Measurements from ENCODE around the gene TBC1D9.
A peak's percentile ranks its signal among the peaks of the same experiment; 100 is the strongest.

TBC1D9 gene

DNA sequence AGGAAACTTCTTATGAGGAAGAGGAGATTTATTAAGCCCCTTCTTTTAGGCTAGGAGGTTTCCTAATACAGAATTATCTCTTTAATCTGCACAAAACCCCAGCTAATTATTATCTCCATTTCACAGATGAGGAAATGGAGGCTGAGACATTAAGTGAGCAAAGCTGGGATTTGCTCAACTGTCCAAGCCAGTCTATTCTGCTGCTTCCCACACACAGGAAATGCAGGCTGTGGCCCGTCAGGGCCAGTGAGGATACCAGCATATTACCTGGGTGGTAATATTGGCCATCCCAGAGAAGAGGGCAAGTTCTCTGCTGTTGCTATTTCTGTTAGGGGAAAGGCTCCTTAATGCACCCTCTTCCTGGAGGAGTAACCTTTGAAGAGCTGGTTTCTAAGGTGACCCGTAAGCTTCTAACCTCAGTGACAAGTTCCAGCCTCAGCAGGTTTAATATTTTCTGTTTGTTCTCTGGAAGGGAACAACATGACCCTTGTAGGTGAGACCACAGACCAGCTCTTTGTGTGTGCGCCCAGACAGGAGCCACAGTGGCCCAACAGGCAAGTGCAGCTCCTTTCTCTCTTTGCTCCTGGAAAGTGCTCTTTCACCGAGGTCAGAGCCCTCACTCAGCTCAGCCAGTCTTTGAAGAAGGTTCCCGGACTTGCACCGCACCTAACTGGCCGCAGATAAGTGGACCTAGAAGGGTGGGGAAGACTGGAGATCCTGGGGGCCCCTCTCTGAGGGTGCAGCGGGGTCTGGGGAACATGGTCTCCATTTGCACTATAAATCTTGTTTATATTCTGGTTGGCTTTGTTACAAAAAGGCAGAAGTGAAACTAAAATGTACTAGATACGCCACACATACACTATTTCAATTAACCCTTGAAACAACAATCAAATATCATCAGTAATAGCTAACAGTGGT is 35.5 kb downstream of the TBC1D9 start:
- peak overlapping the region; percentile 26 for H3K4me3 ChIP-seq (ENCODE audit: low read depth, low read length)
- no peak for TF ChIP-seq CTCF (IDR thresholded peaks at IDR 0.05; ENCODE audit: low read depth, low read length)

DNA sequence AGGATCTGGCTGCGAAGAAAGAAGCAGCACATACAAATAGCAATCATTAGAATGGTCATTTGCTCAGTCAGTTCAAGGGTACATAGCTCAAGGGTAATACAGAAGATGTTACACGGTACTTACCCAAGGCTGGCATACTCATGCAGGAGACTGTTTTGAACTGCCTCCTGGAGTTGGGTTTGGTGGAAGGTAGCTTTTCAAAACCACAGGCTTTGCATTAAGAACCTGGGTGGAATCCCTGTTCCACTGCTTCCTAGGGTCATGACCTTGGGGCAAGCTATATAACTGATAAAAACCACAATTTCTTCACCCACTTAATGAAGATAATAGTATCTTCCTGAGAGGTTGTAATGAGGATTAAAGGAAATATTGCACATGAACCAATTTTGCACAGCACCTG is 36.5 kb downstream of the TBC1D9 start:
- no peak for TF ChIP-seq CTCF (IDR thresholded peaks at IDR 0.05; ENCODE audit: low read depth, low read length)
- no peak overlapping the region for H3K4me3 ChIP-seq (ENCODE audit: low read depth, low read length)

DNA sequence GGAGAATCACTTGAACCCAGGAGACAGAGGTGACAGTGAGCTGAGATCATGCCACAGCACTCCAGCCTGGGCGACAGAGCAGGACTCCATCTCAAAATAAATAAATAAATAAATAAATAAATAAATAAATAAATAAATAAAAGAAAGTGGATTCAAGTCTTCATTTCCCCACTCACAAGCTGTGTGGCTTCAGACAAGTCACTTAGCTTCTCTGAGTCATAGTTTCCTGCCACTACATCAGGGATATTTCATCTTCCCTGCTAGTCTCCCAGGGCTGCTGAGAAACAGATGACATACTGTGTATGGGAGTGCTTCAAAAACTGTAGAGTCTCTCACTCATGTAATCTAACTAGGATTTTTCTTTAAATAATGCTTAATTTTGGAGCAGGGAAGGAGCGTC is 37.2 kb downstream of the TBC1D9 start:
- no peak overlapping the region for H3K4me3 ChIP-seq (ENCODE audit: low read depth, low read length)
- no peak for TF ChIP-seq CTCF (IDR thresholded peaks at IDR 0.05; ENCODE audit: low read depth, low read length)

GRCh38 chr4:140718241-140718952 is 37.8 kb downstream of the TBC1D9 start:
- TF ChIP-seq CTCF (IDR thresholded peaks at IDR 0.05; ENCODE audit: low read depth, low read length) = no peak
- no peak overlapping the region for H3K4me3 ChIP-seq (ENCODE audit: low read depth, low read length)

- TF ChIP-seq CTCF (IDR thresholded peaks at IDR 0.05; ENCODE audit: low read depth, low read length) = no peak
- H3K4me3 ChIP-seq (ENCODE audit: low read depth, low read length) = no peak overlapping the region
Observed at GRCh38 chr4:140717313-140717712, 38.9 kb downstream of the TBC1D9 start.

DNA sequence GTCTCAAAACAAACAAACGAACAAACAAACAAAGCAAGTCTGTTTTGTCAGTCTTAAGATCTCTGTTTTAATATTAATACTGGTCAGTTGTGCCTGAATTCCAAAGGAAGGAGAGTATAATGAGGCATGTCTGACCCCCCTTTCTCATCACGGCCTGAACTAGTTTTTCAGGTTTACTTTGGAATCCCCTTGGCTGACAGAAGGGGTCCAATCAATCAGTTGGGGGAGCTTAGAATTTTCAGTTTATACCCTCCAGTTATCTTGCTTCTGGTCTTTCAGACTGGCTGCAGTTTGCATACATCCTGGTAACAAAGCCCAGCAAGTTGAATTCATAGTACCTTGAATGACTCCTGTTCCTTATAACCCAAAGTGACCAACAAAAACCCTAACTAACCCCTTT is 41.1 kb downstream of the TBC1D9 start:
- no peak for TF ChIP-seq CTCF (IDR thresholded peaks at IDR 0.05; ENCODE audit: low read depth, low read length)
- no peak overlapping the region for H3K4me3 ChIP-seq (ENCODE audit: low read depth, low read length)

- no peak for TF ChIP-seq CTCF (IDR thresholded peaks at IDR 0.05; ENCODE audit: low read depth, low read length)
- no peak overlapping the region for H3K4me3 ChIP-seq (ENCODE audit: low read depth, low read length)
Observed at GRCh38 chr4:140711910-140712309, 44.3 kb downstream of the TBC1D9 start.

Data from WI38 (cell line).